Measurements from ENCODE around the gene TMEM109.

GRCh38 chr11:60921777-60922335, 7.9 kb downstream of the TMEM109 start:
- TF ChIP-seq BHLHE40 (IDR thresholded peaks at IDR 0.05; ENCODE audit: borderline replicate concordance): no peak
- TF ChIP-seq FOXM1 (IDR thresholded peaks at IDR 0.05; ENCODE audit: borderline replicate concordance): no peak
- no peak for TF ChIP-seq CTBP1 (IDR thresholded peaks at IDR 0.05; ENCODE audit: borderline replicate concordance)
- TF ChIP-seq L3MBTL2 (conservative IDR thresholded peaks at IDR 0.05): no peak

Data from HEK293T (cell line).